ENCODE measurements around the gene SH3PXD2A. TPM values are rescaled to one million over a fixed set of nuclear protein-coding genes. Genes with fewer than 3 reads are reported as not detected.

Gene SH3PXD2A
- total and polyA plus RNA-seq, 3 experiments from 2014 or later, result 0.48 to 8.0 (median 7.7) TPM

DNA sequence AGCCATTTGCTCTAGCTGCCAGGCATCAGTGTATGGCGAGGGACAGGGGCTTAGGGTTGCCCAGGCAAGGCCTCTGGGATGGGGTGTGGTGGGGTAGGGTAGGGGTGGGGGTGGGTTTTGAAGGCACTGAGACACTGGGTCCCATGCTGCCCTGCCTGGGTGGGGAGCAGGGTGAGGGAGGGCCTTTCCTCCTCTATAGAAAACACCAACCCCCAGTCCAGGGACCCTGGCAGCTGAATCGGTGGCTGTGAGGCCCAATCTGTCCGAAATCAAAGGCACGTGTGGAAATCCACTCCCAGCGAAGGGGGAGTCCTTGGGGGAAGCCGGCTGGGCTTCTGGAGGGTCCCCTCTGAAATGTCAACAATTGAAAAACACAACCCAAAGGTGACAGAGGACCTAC is 255.5 kb downstream of the SH3PXD2A start:
- POLR2A ChIA-PET, result no interaction called here
- no peaks in the 10 kb centered on the region for H3K9me3 ChIP-seq (ENCODE audit: low read length)
- Mint-ChIP-seq H3K36me3 (peaks cover 0 to 20% (median 0%) of the 10 kb centered on the region in 3 donors), H3K9me3 (no peaks in the 10 kb centered on the region), H3K4me1 (no peaks in the 10 kb centered on the region), H3K27ac (no peak overlapping the region), H3K4me3 (no peak overlapping the region), H3K27me3 (no peaks in the 10 kb centered on the region)
- no peaks in the 10 kb centered on the region for H3K36me3 ChIP-seq (ENCODE audit: insufficient read depth, low read length)
- H3K4me1 ChIP-seq (ENCODE audit: insufficient read depth, low read length), result no peaks in the 10 kb centered on the region
- DNase-seq, result no peak
- H3K27me3 ChIP-seq (ENCODE audit: insufficient read depth, low read length, poor library complexity, severe bottlenecking), result no peaks in the 10 kb centered on the region
- CTCF ChIA-PET, result interaction anchor here (1.3 kb wide), 1 partner anchor 86 kb away, joined by 6 read pairs; no protein-coding TSS in a partner anchor
- H3K4me3 ChIP-seq (ENCODE audit: low read length), result no peak overlapping the region
- H3K27ac ChIP-seq (ENCODE audit: low read depth, low read length), result no peak overlapping the region

DNA sequence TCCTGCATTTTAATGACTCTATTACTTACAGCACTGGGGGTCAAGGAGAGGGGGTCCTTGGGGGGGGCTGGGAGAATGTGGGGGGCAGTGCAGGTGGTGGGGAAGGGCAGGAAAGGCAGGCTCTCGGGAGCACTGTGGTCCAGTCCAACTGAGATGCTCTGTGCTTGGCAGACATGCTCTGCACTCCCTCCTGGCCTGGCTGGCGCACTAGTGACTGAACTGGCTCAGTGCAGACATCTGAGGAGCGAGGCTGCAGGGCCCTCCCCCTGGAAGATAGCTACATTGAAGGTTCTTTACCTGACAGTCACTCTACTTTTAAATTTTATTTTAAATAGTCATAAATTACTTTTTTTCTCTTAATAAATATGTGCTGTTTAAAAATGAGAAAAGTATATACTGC is 256.2 kb downstream of the SH3PXD2A start:
- no peak overlapping the region for H3K4me3 Mint-ChIP-seq
- peaks cover 0 to 14% (median 0%) of the 10 kb centered on the region in 3 donors for H3K36me3 Mint-ChIP-seq
- no peaks in the 10 kb centered on the region for H3K36me3 ChIP-seq (ENCODE audit: insufficient read depth, low read length)
- H3K4me1 Mint-ChIP-seq, result no peaks in the 10 kb centered on the region
- ChIA-PET CTCF (interaction anchor here (1.0 to 1.3 kb wide), 2 partner anchors 87 kb away, joined by 3 to 6 read pairs; no protein-coding TSS in a partner anchor), POLR2A (no interaction called here)
- no peaks in the 10 kb centered on the region for H3K9me3 Mint-ChIP-seq
- H3K27me3 Mint-ChIP-seq, result no peaks in the 10 kb centered on the region
- H3K27ac Mint-ChIP-seq, result peak overlapping the region in 1 of 8 donors; percentile 61
- no peak for DNase-seq
- H3K27ac ChIP-seq (ENCODE audit: low read depth, low read length), result no peak overlapping the region
- H3K4me3 ChIP-seq (ENCODE audit: low read length), result no peak overlapping the region
- H3K4me1 ChIP-seq (ENCODE audit: insufficient read depth, low read length), result no peaks in the 10 kb centered on the region
- H3K9me3 ChIP-seq (ENCODE audit: low read length), result no peaks in the 10 kb centered on the region
- H3K27me3 ChIP-seq (ENCODE audit: insufficient read depth, low read length, poor library complexity, severe bottlenecking), result no peaks in the 10 kb centered on the region

DNA sequence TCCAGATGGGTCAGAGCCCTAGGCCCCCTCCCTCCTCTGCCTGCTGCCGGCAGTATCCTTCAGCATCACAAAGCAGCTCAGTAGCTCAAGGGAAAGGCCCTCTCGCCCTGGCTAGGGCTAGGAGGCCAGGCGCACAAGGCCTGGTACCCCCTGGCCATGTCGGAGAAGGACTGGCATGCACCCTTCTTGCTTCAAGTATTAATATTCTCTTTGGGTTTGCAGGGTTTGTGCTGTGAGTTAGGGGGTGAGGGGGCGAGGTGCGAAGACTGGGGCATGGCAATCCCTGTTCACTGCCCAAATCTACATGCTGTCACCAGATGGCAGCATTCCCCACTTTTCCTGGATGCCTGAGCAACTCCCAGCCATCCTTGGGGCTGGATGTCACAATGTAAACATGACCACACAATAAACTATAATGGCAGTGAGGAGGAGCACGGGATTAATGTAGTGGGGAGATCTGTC is 256.7 kb downstream of the SH3PXD2A start:
- DNase-seq, result no peak
- no peak overlapping the region for H3K4me3 ChIP-seq (ENCODE audit: low read length)
- CTCF ChIA-PET, result interaction anchor here (1.0 kb wide), 1 partner anchor 88 kb away, joined by 3 read pairs; no protein-coding TSS in a partner anchor

DNA sequence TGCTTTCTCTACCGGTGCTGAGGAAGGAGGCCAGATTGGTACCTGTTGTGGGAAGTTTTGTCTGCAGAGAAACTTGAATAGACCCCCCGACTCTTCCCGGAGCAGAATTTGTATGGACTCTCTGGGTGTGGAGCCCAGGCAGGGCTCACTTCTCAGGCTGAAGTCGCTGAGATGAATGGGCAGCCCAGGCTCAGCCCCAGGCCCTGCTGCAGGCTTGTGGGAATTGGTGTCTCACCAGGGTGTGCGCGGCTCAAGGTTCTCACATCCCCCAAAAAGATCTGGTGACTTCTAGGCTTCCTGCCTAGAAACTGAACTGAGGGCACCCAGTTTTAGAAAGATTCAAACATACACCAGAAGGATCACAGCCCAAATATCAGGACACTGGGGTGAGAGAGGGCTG is 258.4 kb downstream of the SH3PXD2A start:
- Histone ChIP-seq H3K4me1 (ENCODE audit: insufficient read depth, low read length) (no peaks in the 10 kb centered on the region), H3K27ac (ENCODE audit: low read depth, low read length) (no peak overlapping the region), H3K4me3 (ENCODE audit: low read length) (no peak overlapping the region), H3K9me3 (ENCODE audit: low read length) (no peaks in the 10 kb centered on the region), H3K36me3 (ENCODE audit: insufficient read depth, low read length) (no peaks in the 10 kb centered on the region), H3K27me3 (ENCODE audit: insufficient read depth, low read length, poor library complexity, severe bottlenecking) (no peaks in the 10 kb centered on the region)
- no peaks in the 10 kb centered on the region for H3K27me3 Mint-ChIP-seq
- peaks cover 0 to 2% (median 0%) of the 10 kb centered on the region in 3 donors for H3K36me3 Mint-ChIP-seq
- H3K4me1 Mint-ChIP-seq, result no peaks in the 10 kb centered on the region
- H3K9me3 Mint-ChIP-seq, result no peaks in the 10 kb centered on the region
- ChIA-PET POLR2A (no interaction called here), CTCF (no interaction called here)
- no peak overlapping the region for H3K27ac Mint-ChIP-seq
- H3K4me3 Mint-ChIP-seq, result no peak overlapping the region
- DNase-seq, result no peak

More for the DNA sequence above, 256.7 kb downstream of the SH3PXD2A start:
- Mint-ChIP-seq H3K27ac (no peak overlapping the region), H3K27me3 (no peaks in the 10 kb centered on the region), H3K4me3 (no peak overlapping the region), H3K4me1 (no peaks in the 10 kb centered on the region), H3K36me3 (peaks cover 0 to 11% (median 0%) of the 10 kb centered on the region in 3 donors), H3K9me3 (no peaks in the 10 kb centered on the region)
- POLR2A ChIA-PET, result no interaction called here
- Histone ChIP-seq H3K9me3 (ENCODE audit: low read length) (no peaks in the 10 kb centered on the region), H3K4me1 (ENCODE audit: insufficient read depth, low read length) (no peaks in the 10 kb centered on the region), H3K36me3 (ENCODE audit: insufficient read depth, low read length) (no peaks in the 10 kb centered on the region), H3K27me3 (ENCODE audit: insufficient read depth, low read length, poor library complexity, severe bottlenecking) (no peaks in the 10 kb centered on the region), H3K27ac (ENCODE audit: low read depth, low read length) (no peak overlapping the region)

DNA sequence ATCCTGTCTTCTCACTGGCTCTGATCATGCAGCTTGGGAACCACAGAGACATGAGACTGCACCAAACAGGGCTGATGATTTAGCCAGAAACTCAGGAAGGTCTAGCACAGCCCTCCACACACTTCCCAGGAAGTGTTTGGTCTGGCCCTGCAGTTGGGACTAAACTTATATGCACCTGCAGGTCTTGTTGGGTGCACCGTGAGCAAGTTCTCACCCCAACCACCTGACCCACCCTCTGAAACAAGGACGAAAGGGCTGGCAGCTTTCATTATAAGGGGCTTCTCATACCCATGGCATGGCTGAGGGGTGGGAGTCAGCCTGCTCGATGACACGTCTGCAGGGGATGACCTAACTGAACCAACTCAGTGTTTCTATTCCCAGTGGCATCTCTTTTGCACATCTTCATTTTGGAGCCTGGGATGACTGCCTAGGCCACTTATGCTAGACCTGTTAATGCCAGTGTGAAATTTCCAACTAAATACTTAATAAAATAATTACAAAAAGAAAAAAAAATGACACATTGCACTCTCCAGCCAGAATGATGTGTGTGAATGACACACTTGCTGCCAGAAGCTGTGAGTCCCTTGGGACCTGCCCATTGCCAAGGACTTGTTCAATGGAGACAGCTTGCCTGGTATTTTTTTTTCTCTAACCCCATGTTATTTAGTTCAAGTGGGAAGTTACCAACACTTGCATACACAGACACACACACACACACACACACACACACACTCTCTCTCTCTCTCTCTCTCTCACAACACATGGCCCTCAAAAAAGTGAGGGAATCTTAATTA is 259.2 kb downstream of the SH3PXD2A start:
- no peak for DNase-seq
- no peak overlapping the region for H3K4me3 Mint-ChIP-seq
- H3K27ac Mint-ChIP-seq, result peak overlapping the region in 1 of 8 donors; percentile 50
- CTCF ChIA-PET, result no interaction called here
- H3K4me1 ChIP-seq (ENCODE audit: insufficient read depth, low read length), result no peaks in the 10 kb centered on the region
- H3K4me1 Mint-ChIP-seq, result no peaks in the 10 kb centered on the region
- H3K36me3 ChIP-seq (ENCODE audit: insufficient read depth, low read length), result no peaks in the 10 kb centered on the region
- no peak overlapping the region for H3K4me3 ChIP-seq (ENCODE audit: low read length)
- H3K9me3 Mint-ChIP-seq, result no peaks in the 10 kb centered on the region
- H3K27me3 Mint-ChIP-seq, result no peaks in the 10 kb centered on the region
- no peaks in the 10 kb centered on the region for H3K9me3 ChIP-seq (ENCODE audit: low read length)
- H3K27me3 ChIP-seq (ENCODE audit: insufficient read depth, low read length, poor library complexity, severe bottlenecking), result no peaks in the 10 kb centered on the region
- POLR2A ChIA-PET, result no interaction called here
- H3K27ac ChIP-seq (ENCODE audit: low read depth, low read length), result no peak overlapping the region
- no peaks in the 10 kb centered on the region for H3K36me3 Mint-ChIP-seq

DNA sequence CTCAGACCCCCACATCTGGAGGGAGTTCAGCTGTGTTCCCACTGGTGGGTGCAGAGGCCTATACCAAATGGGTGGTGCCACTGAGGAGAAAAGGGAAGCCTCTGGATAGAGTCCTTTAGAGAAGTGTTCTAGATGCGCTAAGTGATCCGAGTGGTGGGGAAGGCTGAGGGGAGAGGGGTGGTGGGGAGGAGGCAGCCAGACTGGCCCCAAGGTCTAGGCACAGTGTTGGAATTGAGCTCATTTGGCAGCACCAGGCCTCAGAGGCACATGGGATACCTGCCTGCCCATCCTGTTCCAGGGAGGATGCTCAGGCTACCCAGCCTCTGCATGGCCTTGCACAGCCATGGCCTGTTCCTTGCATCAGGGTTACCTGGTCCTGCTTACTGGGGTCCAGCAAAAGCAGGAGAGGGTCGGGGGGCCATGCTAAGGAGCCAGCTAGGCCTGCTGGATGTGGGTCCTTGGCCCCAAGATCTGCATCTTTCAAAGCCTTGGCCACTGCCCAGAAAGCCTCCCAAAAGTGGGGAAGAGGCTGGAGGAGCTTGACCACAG is 262.3 kb downstream of the SH3PXD2A start:
- Mint-ChIP-seq H3K4me1 (no peaks in the 10 kb centered on the region), H3K9me3 (no peaks in the 10 kb centered on the region), H3K27ac (no peak overlapping the region), H3K36me3 (no peaks in the 10 kb centered on the region), H3K4me3 (no peak overlapping the region), H3K27me3 (no peaks in the 10 kb centered on the region)
- Histone ChIP-seq H3K27me3 (ENCODE audit: insufficient read depth, low read length, poor library complexity, severe bottlenecking) (no peaks in the 10 kb centered on the region), H3K27ac (ENCODE audit: low read depth, low read length) (no peak overlapping the region), H3K4me1 (ENCODE audit: insufficient read depth, low read length) (no peaks in the 10 kb centered on the region), H3K36me3 (ENCODE audit: insufficient read depth, low read length) (no peaks in the 10 kb centered on the region), H3K4me3 (ENCODE audit: low read length) (no peak overlapping the region), H3K9me3 (ENCODE audit: low read length) (no peaks in the 10 kb centered on the region)
- no peak for DNase-seq
- ChIA-PET CTCF (interaction anchor here (0.8 to 4.7 kb wide), 6 partner anchors 12 to 93 kb away, joined by 3 to 14 read pairs (median 5); no protein-coding TSS in a partner anchor), POLR2A (no interaction called here)

DNA sequence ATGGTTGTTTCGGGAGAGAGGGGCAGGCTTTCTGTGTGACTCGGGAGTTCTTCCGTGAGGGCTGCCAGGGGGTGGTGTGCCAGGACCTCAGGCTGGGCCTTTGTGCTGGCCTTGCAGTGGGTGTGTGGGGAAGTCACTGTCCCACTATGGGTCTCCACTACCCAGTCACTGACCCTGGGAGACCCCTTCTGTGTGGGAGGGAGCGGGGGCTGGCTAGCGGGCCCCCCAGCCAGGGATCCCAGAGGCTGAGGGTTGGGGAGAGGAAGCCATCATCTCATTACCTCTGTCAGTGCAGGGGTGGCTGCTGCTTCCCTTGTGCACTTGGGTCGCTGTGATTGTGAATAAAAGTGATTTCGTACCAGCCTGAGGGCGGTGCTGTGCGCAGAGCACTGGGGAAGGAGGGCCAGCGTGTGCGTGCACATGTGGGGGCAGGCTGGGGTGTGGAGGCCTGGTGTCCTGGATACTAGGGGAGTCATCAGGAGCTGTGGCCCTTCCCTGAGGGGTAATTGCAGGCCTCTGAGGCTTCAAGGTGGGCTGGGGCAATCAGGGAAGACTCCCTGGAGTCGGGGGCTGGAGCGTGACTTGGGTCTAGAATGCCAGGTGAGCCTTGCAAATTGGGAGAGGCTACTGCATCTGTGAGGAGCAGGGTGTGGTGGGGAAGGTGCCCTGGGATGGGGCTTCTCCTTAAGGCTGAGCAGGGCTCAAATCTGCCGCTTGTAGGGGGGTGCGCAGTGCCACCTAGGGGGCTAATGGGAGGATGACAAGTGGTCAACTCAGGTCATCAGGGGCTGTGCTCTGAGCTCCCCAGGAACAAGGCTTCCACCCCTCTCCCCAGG is 263.0 kb downstream of the SH3PXD2A start:
- Histone ChIP-seq H3K27ac (ENCODE audit: low read depth, low read length) (no peak overlapping the region), H3K27me3 (ENCODE audit: insufficient read depth, low read length, poor library complexity, severe bottlenecking) (no peaks in the 10 kb centered on the region), H3K36me3 (ENCODE audit: insufficient read depth, low read length) (no peaks in the 10 kb centered on the region), H3K4me1 (ENCODE audit: insufficient read depth, low read length) (no peaks in the 10 kb centered on the region), H3K4me3 (ENCODE audit: low read length) (no peak overlapping the region), H3K9me3 (ENCODE audit: low read length) (no peaks in the 10 kb centered on the region)
- Mint-ChIP-seq H3K4me3 (no peak overlapping the region), H3K27ac (no peak overlapping the region), H3K27me3 (no peaks in the 10 kb centered on the region), H3K4me1 (no peaks in the 10 kb centered on the region), H3K9me3 (no peaks in the 10 kb centered on the region), H3K36me3 (no peaks in the 10 kb centered on the region)
- POLR2A ChIA-PET, result no interaction called here
- CTCF ChIA-PET, result interaction anchor here (0.8 to 4.7 kb wide), 6 partner anchors 11 to 94 kb away, joined by 3 to 14 read pairs (median 5); no protein-coding TSS in a partner anchor
- DNase-seq, result peak in 1 of 5 donors; percentile 25

Measured in CD8-positive, alpha-beta memory T cell (primary cell).